Neural crest cell (in vitro differentiated cells): ENCODE results near the gene RPRD1B. TPM values are rescaled to one million over a fixed set of nuclear protein-coding genes. Genes with fewer than 3 reads are reported as not detected.

ENCODE experiments used
- DNase-seq: peaks from one replicate; pipeline ENCODE4 v3.0.0; 2021; ENCODE audit warnings: low read depth, mixed read lengths, low spot score
- H3K27ac Mint-ChIP-seq: one replicate; pipeline ENCODE4 v1.8.0; 2021; ENCODE audit warnings: mild to moderate bottlenecking, mixed read lengths; ENCODE audit not compliant: unreplicated experiment
- H3K27me3 Mint-ChIP-seq: 2 replicates; pipeline ENCODE4 v1.8.0; 2021; ENCODE audit warnings: low read depth, mild to moderate bottlenecking, mixed read lengths
- H3K36me3 Mint-ChIP-seq: 2 replicates; pipeline ENCODE4 v1.8.0; 2021; ENCODE audit warnings: low read depth, mild to moderate bottlenecking, mixed read lengths
- H3K4me1 Mint-ChIP-seq: 2 replicates; pipeline ENCODE4 v1.8.0; 2021; ENCODE audit warnings: mixed read lengths
- H3K4me3 Mint-ChIP-seq: one replicate; pipeline ENCODE4 v1.8.0; 2021; ENCODE audit warnings: mild to moderate bottlenecking, mixed read lengths
- H3K9me3 Mint-ChIP-seq: 2 replicates; pipeline ENCODE4 v1.8.0; 2021; ENCODE audit warnings: mixed read lengths
- CTCF ChIP-seq: fragments of 200-600 bp; sonication (generic); conservative IDR thresholded peaks from 2 replicates; pipeline ENCODE4 v1.5.0; 2021; ENCODE audit warnings: antibody characterized with exemption, mild to moderate bottlenecking
- total RNA-seq: library from RNA; stranded (reverse); gene quantifications from 2 replicates; pipeline ENCODE4 v1.2.1, GENCODE V29; 2021

The RPRD1B gene
- total RNA-seq, 1 donor from 2014 or later: 41.1 TPM

DNA sequence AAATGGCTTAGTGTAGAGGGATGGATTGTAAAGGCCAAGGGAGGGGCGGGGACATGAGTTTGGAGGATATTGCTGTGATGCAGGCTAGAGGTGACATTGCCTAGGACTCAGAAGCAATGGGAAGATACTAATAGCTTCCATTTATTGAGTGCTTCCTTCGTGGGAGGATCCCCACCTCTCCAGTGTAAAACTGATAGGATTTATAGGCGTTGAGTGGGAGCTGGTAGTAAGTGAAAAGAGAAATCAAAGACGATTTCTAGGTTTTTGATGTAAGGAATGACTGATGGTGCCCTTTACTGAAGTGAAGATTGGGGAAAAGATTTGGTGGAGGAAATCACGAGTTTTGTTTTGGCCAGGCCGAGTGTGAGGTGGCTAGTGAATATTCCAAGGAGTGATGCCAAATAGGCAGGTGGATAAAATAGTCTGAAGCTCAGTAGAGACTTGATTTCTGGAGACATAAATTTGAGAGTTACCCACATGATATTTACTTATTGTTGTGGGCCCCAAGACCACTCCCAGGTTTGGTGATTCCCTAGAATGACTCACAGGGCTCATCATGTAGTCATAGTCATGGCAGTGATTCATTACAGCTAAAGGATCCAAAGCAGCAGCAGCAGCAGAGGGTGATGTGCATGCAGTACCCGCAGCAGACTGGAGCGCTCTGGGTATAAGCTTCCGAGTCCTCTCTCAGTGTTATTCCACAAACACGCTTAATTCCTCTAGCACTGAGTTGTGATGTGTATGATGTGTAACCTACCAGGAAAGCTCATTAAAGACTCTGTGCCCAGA is 10.2 kb downstream of the RPRD1B start:
- Mint-ChIP-seq H3K4me3 (no peak overlapping the region), H3K27me3 (no peaks in the 10 kb centered on the region), H3K4me1 (peaks cover 14% of the 10 kb centered on the region), H3K36me3 (peaks cover 7% of the 10 kb centered on the region), H3K9me3 (no peaks in the 10 kb centered on the region), H3K27ac (no peak overlapping the region)
- no peak for TF ChIP-seq CTCF
- no peak for DNase-seq

DNA sequence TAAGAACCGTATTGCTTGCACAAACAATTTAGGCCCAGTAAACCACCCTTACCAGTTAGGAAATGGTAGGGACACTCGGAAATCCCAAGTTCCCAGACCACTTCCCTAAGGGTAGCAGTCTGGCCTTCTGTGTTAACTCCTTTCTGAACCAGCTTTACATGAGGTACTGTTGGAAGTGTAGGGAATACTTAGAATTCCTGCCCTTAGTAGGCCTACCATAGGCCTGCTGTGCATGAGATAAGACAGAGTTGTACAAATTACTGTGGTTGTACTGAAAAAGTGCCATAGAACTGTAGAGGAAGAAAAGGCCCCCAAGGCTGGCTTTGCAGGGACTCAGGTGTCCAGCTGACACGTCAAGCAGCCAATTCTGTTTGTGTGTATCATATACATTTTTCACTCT is 11.1 kb downstream of the RPRD1B start:
- TF ChIP-seq CTCF: no peak
- peaks cover 16% of the 10 kb centered on the region for H3K4me1 Mint-ChIP-seq
- no peak overlapping the region for H3K4me3 Mint-ChIP-seq
- no peak overlapping the region for H3K27ac Mint-ChIP-seq
- no peaks in the 10 kb centered on the region for H3K27me3 Mint-ChIP-seq
- H3K36me3 Mint-ChIP-seq: peaks cover 7% of the 10 kb centered on the region
- DNase-seq: no peak
- H3K9me3 Mint-ChIP-seq: no peaks in the 10 kb centered on the region

GRCh38 chr20:38046572-38046971 is 13.0 kb downstream of the RPRD1B start:
- H3K27me3 Mint-ChIP-seq: no peaks in the 10 kb centered on the region
- H3K4me1 Mint-ChIP-seq: peaks cover 20% of the 10 kb centered on the region
- no peak for TF ChIP-seq CTCF
- DNase-seq: no peak
- H3K27ac Mint-ChIP-seq: peak overlapping the region; percentile 59
- H3K4me3 Mint-ChIP-seq: no peak overlapping the region
- H3K9me3 Mint-ChIP-seq: no peaks in the 10 kb centered on the region
- peaks cover 10% of the 10 kb centered on the region for H3K36me3 Mint-ChIP-seq

DNA sequence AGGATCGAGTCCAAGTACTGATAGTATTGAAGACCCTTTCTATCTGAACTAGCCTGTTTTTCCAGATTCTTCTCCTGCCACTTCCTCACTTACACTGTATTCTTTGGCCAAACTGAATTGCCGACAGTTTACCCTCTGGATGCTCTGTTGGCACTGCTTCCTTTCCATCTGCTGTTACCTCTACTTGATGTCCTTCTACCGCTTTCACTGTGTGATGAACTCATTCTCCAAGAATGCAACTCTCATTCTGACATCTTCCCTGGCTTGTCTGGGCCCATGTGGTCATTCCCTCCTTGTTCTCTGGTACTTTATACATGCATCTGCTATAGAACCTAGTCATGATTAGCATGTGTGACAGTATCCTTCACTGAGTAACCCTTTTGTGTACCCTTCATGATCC is 16.3 kb downstream of the RPRD1B start:
- H3K27ac Mint-ChIP-seq: peak overlapping the region; percentile 13

DNA sequence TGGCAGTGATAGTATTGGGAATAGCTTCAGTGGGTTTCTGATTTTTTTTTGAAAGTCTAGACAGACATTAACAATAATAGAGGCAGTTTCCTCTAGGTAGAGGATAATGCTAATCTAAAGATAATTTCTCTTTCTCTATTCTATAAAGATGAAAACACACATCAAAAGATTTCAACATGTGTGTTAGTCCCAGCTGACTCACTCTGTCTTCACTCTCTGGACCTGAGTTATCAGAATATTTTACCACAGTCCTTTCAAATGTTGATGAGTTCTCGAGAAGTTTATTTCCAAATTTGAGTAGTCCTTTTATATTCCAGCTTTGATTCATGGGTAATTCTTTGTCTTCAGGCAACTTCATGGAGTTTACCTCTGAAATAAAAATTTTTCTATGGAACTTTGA is 17.1 kb downstream of the RPRD1B start:
- Mint-ChIP-seq H3K27me3 (no peaks in the 10 kb centered on the region), H3K36me3 (peaks cover 3% of the 10 kb centered on the region), H3K9me3 (no peaks in the 10 kb centered on the region), H3K4me3 (no peak overlapping the region), H3K27ac (no peak overlapping the region), H3K4me1 (peaks cover 21% of the 10 kb centered on the region)
- no peak for TF ChIP-seq CTCF
- no peak for DNase-seq

More for the DNA sequence above, 16.3 kb downstream of the RPRD1B start:
- H3K36me3 Mint-ChIP-seq: peaks cover 3% of the 10 kb centered on the region
- H3K27me3 Mint-ChIP-seq: no peaks in the 10 kb centered on the region
- no peak for DNase-seq
- no peaks in the 10 kb centered on the region for H3K9me3 Mint-ChIP-seq
- peaks cover 16% of the 10 kb centered on the region for H3K4me1 Mint-ChIP-seq
- TF ChIP-seq CTCF: no peak
- no peak overlapping the region for H3K4me3 Mint-ChIP-seq
